B cell (primary cell): Measurements from ENCODE around the gene NFAM1. TPM values are rescaled to one million over a fixed set of nuclear protein-coding genes. Genes with fewer than 3 reads are reported as not detected.

Experiments
- ATAC-seq: fragments of 200-7000 bp; cut with Tn5 transposase; one replicate; pipeline ENCODE4 v1.10.0; 2021; ENCODE audit warnings: low read depth, mild to moderate bottlenecking, moderate number of reproducible peaks, moderate library complexity
- CTCF ChIA-PET: fragments of 350-600 bp; sonication (Branson Sonifier 250); formaldehyde crosslinking; loops from one replicate; lab custom pipeline; 2021; ENCODE audit warnings: antibody characterized with exemption, inconsistent platforms; lab: Charles Lee
- POLR2A ChIA-PET: fragments of 350-600 bp; sonication (Branson Sonifier 250); formaldehyde crosslinking; loops from one replicate; lab custom pipeline; 2021; ENCODE audit warnings: antibody characterized with exemption; lab: Charles Lee
- DNase-seq: peaks from one replicate; pipeline ENCODE4 v3.0.0; 2013
- H2AFZ ChIP-seq: 2 replicates; pipeline ENCODE4 v1.6.1; 2012; ENCODE audit warnings: mild to moderate bottlenecking, low read depth, low read length; ENCODE audit not compliant: insufficient read depth, poor library complexity, severe bottlenecking
- H3K27ac ChIP-seq, 2 donors: 1 replicate in 1 of 2; 2 replicates in 1 of 2; pipeline ENCODE4 v1.5.1; 2012 to 2013; ENCODE audit warnings: low read length in 2 of 2, mild to moderate bottlenecking in 2 of 2, moderate library complexity in 1 of 2
- H3K27me3 ChIP-seq, 4 experiments: fragments of 200-600 bp in 1 of 4; sonication (generic) in 1 of 4; replicated peaks in 1 of 4; 1 replicate in 2 of 4; 2 replicates in 2 of 4; pipeline versions ENCODE4 v1.6.1 to v1.7.0; 2013 to 2016; ENCODE audit warnings: low read length in 3 of 4, mild to moderate bottlenecking in 2 of 4, mixed read lengths in 1 of 4, moderate library complexity in 1 of 4; ENCODE audit not compliant: insufficient read depth in 4 of 4, control insufficient read depth in 3 of 4; ENCODE audit errors: control extremely low read depth in 1 of 4
- H3K36me3 ChIP-seq, 2 experiments: replicated peaks in 1 of 2; 1 replicate in 1 of 2; 2 replicates in 1 of 2; pipeline versions ENCODE4 v1.6.1 to v1.7.1; 2013; ENCODE audit warnings: low read length in 1 of 2; ENCODE audit not compliant: insufficient read depth in 2 of 2, control insufficient read depth in 1 of 2; ENCODE audit errors: control extremely low read depth in 1 of 2, extremely low read depth in 1 of 2
- H3K4me1 ChIP-seq, 2 donors: fragments of 200-600 bp in 1 of 2; sonication (generic) in 1 of 2; 1 replicate in 1 of 2; 2 replicates in 1 of 2; pipeline versions ENCODE4 v1.5.1 to v1.6.1; 2013 to 2017; ENCODE audit warnings: low read length in 2 of 2; ENCODE audit not compliant: control insufficient read depth in 2 of 2, insufficient read depth in 2 of 2
- H3K4me2 ChIP-seq: replicated peaks from 2 replicates; pipeline ENCODE3; 2012; ENCODE audit warnings: mild to moderate bottlenecking, low read depth, low read length; ENCODE audit not compliant: poor library complexity, severe bottlenecking
- H3K4me3 ChIP-seq, 5 experiments: fragments of 200-600 bp in 1 of 5; sonication (generic) in 1 of 5; 1 replicate in 3 of 5; 2 replicates in 2 of 5; pipeline versions ENCODE4 v1.5.1 to v1.7.0; 2011 to 2016; ENCODE audit warnings: low read length in 4 of 5, mild to moderate bottlenecking in 4 of 5, low read depth in 2 of 5, control low read depth in 1 of 5, moderate library complexity in 1 of 5; ENCODE audit not compliant: insufficient read depth in 1 of 5; ENCODE audit errors: control extremely low read depth in 1 of 5, extremely low read depth in 1 of 5
- H3K79me2 ChIP-seq: fragments of 200-600 bp; sonication (generic); one replicate; pipeline ENCODE4 v1.6.0; 2016; ENCODE audit warnings: low read length; ENCODE audit not compliant: control insufficient read depth, insufficient read depth
- H3K9ac ChIP-seq: fragments of 200-600 bp; sonication (generic); 2 replicates; pipeline ENCODE4 v1.6.1; 2017; ENCODE audit warnings: mild to moderate bottlenecking, low read length, moderate library complexity
- H3K9me3 ChIP-seq, 3 donors: one replicate each; pipeline versions ENCODE4 v1.6.1 to v1.7.1; 2013; ENCODE audit warnings: low read length in 2 of 3; ENCODE audit not compliant: control insufficient read depth in 2 of 3, insufficient read depth in 1 of 3; ENCODE audit errors: control extremely low read depth in 1 of 3
- H4K20me1 ChIP-seq: 2 replicates; pipeline ENCODE4 v1.6.0; 2012; ENCODE audit warnings: mild to moderate bottlenecking, low read length; ENCODE audit not compliant: insufficient read depth, control insufficient read depth, poor library complexity, severe bottlenecking
- H3K27ac Mint-ChIP-seq: one replicate; pipeline ENCODE4 v1.8.0; 2021; ENCODE audit warnings: mixed read lengths
- H3K27me3 Mint-ChIP-seq: one replicate; pipeline ENCODE4 v1.8.0; 2021; ENCODE audit warnings: mixed read lengths
- H3K4me1 Mint-ChIP-seq: one replicate; pipeline ENCODE4 v1.8.0; 2021; ENCODE audit warnings: mixed read lengths
- H3K4me3 Mint-ChIP-seq: one replicate; pipeline ENCODE4 v1.8.0; 2021; ENCODE audit warnings: mixed read lengths
- H3K9me3 Mint-ChIP-seq: one replicate; pipeline ENCODE4 v1.8.0; 2022; ENCODE audit warnings: mixed read lengths; ENCODE audit not compliant: insufficient read depth
- EZH2 ChIP-seq: IDR thresholded peaks from 2 replicates; pipeline ENCODE4 v1.6.1; 2012; ENCODE audit warnings: borderline replicate concordance, low read depth, mild to moderate bottlenecking, moderate library complexity, low read length; ENCODE audit not compliant: insufficient read depth, poor library complexity, severe bottlenecking
- WGBS: methylation state at CpG from one replicate; pipeline ENCODE4 v1.1.5; 2013; ENCODE audit warnings: missing lambda C conversion rate; ENCODE audit not compliant: insufficient coverage; 5-methylcytosine and 5-hydroxymethylcytosine counted together
- intact Hi-C: fragments of 100-400 bp; cut with micrococcal nuclease; formaldehyde crosslinking; loops from one replicate; pipeline ENCODE4 v1.10.0; 2022
- polyA plus RNA-seq: library from polyadenylated mRNA; depleted of rRNA; stranded (reverse); fragments of >200 nt; gene quantifications from 2 replicates; pipeline ENCODE4 v1.2.3, GENCODE V29; 2012
- total RNA-seq, 2 donors: library from RNA; stranded (reverse); fragments of 120-200 nt in 1 of 2; gene quantifications; 1 replicate in 1 of 2; 2 replicates in 1 of 2; pipeline versions ENCODE4 v1.2.3 to v1.2.4, GENCODE V29; 2013 to 2022
- TF ChIP-seq, protein P1 (sequence below): fragments of 200-600 bp; IDR thresholded peaks from one replicate; pipeline ENCODE4 v1.8.0; 2022; ENCODE audit warnings: antibody characterized with exemption, mild to moderate bottlenecking

Gene NFAM1
- total and polyA plus RNA-seq, 2 donors (not counting 1 experiment from before 2014, with no cell fraction given), result 0.27 to 0.52 TPM

DNA sequence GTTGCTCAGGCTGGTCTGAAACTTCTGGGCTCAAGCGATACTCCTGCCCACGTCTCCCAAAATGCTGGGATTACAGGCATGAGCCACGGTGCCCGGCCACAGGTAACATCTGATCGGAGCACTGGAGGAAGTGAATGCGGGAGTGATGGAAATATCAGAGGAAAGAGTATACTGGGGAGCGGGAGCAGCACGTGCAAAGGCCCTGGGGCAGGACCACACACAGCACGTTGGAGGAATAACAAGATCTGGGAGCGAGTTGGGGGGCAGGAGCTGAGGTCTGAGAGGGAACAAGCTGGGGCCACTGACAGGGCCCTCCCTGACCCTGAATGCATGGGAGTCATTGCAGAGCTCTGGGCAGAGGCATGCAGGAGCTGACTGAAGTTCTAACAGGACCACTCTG is 70.7 kb downstream of the NFAM1 start:
- 92% methylated on average over 10 of the region's 10 CpGs for WGBS
- Histone ChIP-seq H3K79me2 (no peaks in the 10 kb centered on the region), H3K9me3 (peaks cover 0 to 17% (median 3%) of the 10 kb centered on the region in 3 donors), H4K20me1 (no peaks in the 10 kb centered on the region), H3K27ac (no peak overlapping the region), H2AFZ (no peak overlapping the region), H3K4me2 (no peak overlapping the region), H3K9ac (no peak overlapping the region), H3K4me3 (no peak overlapping the region), H3K36me3 (no peaks in the 10 kb centered on the region), H3K27me3 (peaks cover 0 to 77% (median 18%) of the 10 kb centered on the region in 4 experiments), H3K4me1 (peaks cover 5 to 9% of the 10 kb centered on the region in 2 donors)
- Mint-ChIP-seq H3K4me1 (peaks cover 6% of the 10 kb centered on the region), H3K4me3 (no peak overlapping the region), H3K9me3 (no peaks in the 10 kb centered on the region), H3K27ac (no peak overlapping the region), H3K27me3 (peaks cover 53% of the 10 kb centered on the region)
- ATAC-seq (no peak), DNase-seq (no peak)
- TF ChIP-seq EZH2, result no peak
- TF ChIP-seq, protein P1, sequence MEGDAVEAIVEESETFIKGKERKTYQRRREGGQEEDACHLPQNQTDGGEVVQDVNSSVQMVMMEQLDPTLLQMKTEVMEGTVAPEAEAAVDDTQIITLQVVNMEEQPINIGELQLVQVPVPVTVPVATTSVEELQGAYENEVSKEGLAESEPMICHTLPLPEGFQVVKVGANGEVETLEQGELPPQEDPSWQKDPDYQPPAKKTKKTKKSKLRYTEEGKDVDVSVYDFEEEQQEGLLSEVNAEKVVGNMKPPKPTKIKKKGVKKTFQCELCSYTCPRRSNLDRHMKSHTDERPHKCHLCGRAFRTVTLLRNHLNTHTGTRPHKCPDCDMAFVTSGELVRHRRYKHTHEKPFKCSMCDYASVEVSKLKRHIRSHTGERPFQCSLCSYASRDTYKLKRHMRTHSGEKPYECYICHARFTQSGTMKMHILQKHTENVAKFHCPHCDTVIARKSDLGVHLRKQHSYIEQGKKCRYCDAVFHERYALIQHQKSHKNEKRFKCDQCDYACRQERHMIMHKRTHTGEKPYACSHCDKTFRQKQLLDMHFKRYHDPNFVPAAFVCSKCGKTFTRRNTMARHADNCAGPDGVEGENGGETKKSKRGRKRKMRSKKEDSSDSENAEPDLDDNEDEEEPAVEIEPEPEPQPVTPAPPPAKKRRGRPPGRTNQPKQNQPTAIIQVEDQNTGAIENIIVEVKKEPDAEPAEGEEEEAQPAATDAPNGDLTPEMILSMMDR, result no peak
- intact Hi-C loops, result no loop called here
- ChIA-PET POLR2A (no interaction called here), CTCF (no interaction called here)

DNA sequence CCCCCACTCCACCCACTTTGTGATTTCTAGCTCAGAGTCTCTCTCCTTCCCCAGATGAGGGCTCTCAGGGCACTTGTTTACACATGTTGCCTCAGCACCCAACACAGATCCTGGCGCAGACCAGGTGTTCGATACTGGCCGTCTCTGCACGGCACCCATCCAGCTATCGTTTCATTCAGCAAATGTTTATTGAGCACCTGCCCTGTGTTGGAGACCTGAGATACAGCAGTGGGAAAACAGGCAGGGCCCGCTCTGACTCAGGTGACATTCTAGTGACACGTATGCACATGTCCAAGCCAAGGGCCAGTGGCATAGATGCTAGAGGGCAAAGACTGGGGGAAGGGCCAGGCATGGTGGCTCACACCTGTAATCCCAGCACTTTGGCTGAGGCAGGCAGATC is 71.9 kb downstream of the NFAM1 start:
- no peak for ATAC-seq
- no peak overlapping the region for H3K27ac ChIP-seq
- no peaks in the 10 kb centered on the region for H3K36me3 ChIP-seq
- intact Hi-C loops, result no loop called here
- Mint-ChIP-seq H3K27me3 (peaks cover 49% of the 10 kb centered on the region), H3K9me3 (no peaks in the 10 kb centered on the region), H3K4me1 (peaks cover 10% of the 10 kb centered on the region), H3K27ac (no peak overlapping the region), H3K4me3 (no peak overlapping the region)
- TF ChIP-seq EZH2, result no peak
- TF ChIP-seq, protein P1, result no peak
- no peak overlapping the region for H3K9ac ChIP-seq
- no peak overlapping the region for H2AFZ ChIP-seq
- H3K27me3 ChIP-seq, result peaks cover 0 to 71% (median 14%) of the 10 kb centered on the region in 4 experiments
- H3K4me1 ChIP-seq, result peaks cover 11 to 12% of the 10 kb centered on the region in 2 donors
- DNase-seq, result no peak
- CTCF ChIA-PET, result no interaction called here
- WGBS, result 95% methylated on average over 7 of the region's 7 CpGs
- H3K79me2 ChIP-seq, result no peaks in the 10 kb centered on the region
- POLR2A ChIA-PET, result no interaction called here
- no peaks in the 10 kb centered on the region for H4K20me1 ChIP-seq
- H3K4me2 ChIP-seq, result no peak overlapping the region
- no peak overlapping the region for H3K4me3 ChIP-seq
- peaks cover 0 to 17% (median 3%) of the 10 kb centered on the region in 3 donors for H3K9me3 ChIP-seq
